GM21786 (cell line): ENCODE data around the gene ADAD2.

Source experiments
- ATAC-seq: cut with Tn5 transposase; IDR thresholded peaks from one replicate; pipeline ENCODE4 v1.9.1; 2021; ENCODE audit not compliant: unreplicated experiment

Gene ADAD2

DNA sequence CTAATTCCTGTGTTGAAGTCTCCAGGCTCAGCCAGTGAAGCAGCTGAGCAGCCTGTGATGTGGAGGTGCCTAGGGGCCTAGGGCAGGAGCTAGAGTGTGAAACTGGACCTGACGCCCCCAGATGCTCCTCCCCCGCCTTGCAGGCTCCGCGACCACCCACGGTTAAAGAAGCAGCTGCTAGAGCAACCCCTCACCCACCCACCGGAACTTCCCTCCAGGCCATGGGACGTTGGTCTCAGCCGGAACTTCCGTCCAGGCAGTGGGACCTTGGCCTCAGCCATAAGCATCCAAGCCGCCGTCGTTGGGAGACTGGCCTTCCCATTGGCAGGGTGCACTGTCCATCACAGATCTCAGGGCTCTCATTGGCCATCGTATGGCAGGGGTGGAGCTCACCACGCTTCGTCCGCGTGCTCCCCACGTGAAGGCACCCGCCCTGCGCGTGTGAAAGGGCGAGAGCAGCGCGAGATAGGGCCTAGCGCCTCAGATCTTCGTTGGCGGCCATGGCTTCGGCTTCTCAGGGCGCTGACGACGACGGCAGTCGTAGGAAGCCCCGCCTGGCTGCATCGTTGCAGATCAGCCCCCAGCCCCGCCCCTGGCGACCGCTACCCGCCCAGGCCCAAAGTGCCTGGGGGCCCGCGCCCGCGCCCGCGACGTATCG lies at the start of gene ADAD2:
Gene ADAD2, plus strand, starts transcription at position 427 of the 658 bp plus-strand sequence. Its CDS starts 74 bp downstream, at position 501.
- ATAC-seq = no peak

DNA sequence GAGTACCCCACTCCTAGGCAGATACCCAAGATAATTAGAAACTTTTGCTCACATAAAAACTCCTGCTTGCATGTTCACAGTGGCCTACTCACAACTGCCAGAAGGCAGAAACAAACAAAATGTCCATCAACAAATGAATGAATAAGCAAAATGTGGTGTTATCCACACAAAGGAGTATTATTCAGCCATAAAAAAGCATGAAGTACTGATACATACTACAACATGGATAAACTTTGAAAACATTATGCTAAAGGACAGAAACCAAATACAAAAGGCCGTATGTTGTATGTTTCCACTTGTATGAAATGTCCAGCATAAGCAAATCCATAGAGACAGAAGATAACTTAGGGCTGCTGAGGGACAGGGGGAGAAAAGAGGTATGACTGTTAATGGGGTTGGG lies 47.9 kb upstream of the ADAD2 start:
- ATAC-seq = no peak

DNA sequence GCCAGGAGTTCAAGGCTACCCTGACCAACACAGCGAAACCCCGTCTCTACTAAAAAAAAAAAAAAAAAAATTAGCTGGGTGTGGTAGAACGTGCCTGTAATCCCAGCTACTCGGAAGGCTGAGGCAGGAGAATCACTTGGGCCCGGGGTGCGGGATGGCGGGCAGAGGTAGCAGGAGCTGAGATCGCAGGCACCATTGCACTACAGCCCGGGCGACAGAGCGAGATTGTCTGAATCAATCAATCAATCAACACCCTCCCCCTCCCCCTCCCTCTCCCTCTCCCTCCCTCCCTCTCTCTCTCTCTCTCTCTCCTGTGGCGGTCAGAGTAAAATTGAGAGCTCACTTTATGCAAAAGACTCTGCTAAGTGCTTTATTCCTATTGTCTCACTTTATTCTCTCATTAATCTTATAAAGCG lies 47.2 kb upstream of the ADAD2 start:
- no peak for ATAC-seq

DNA sequence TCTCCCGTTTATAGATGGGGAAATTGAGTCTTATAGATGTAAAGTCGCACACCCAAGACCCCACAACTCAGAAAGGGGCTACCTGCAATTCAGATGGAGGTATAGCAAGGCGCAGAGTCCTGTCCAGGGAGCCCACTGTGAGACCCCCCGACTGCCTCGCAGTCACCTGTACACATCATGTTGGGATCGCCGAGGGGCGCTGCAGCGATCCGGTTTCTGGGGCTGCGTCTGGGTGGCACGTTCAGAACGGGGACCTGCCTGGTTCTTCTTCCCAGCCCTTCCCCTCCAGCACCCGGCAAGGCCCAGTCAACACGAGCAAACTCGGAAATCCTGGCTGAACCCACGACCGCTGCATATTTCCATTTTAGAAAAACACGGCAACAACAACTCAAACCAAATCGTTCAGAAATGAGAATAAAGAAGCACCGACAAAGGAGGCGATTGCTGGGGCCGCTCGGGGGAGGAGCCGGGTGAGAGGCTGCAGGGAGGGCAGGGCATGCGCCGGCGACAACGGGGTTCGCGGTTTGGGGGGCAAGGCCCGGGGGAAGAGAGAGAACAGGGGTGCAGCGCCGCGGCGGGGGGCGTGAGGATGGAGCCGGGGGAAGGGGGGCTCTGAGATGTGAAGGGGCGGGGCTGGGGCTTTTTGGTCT lies 46.6 kb upstream of the ADAD2 start:
- no peak for ATAC-seq

DNA sequence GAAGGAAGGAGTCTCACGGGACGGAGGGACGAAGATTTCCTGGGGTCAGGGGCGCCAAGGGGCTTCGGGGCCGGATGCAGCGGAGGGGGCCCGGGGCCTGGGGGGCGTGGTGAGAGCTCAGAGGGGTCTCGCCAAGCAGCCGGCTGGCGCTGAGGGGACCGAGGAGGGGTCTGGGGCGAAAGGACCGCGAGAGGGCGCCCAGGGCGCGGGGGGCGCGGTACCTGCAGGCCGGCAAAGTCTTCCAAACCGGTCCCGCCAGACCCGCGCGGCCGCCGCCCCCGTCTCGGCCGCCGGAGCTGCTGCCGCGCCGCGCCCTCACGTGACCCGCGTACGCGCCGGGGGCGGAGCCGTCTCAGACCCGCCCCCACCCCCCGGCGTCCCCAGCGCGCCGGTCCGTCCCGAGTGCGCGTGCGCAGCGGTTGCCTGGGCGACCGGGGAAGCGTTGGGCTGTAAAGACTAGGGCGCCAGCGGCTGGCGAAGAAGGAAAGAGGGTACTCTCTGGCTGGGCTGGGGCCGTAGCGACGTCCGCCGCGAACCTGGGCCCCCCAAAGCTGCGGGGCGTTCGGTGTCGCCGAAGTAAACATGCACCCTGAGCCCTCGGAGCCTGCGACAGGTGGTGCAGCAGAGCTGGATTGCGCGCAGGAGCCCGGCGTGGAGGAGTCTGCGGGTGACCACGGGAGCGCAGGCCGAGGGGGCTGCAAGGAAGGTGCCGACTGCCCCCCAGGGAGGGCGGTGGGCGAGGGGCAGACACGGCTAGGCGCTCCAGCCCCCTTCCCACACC lies 45.9 kb upstream of the ADAD2 start, which contains the start of the genes DNAAF1 and HSDL1:
Gene DNAAF1, plus strand, starts transcription at position 450 of the 781 bp plus-strand sequence. Its CDS starts 133 bp downstream, at position 583.
Gene HSDL1, minus strand, starts transcription at position 319 of the 781 bp plus-strand sequence. CDS start 13,856 bp downstream, outside the sequence.
- ATAC-seq = peak; percentile 72

DNA sequence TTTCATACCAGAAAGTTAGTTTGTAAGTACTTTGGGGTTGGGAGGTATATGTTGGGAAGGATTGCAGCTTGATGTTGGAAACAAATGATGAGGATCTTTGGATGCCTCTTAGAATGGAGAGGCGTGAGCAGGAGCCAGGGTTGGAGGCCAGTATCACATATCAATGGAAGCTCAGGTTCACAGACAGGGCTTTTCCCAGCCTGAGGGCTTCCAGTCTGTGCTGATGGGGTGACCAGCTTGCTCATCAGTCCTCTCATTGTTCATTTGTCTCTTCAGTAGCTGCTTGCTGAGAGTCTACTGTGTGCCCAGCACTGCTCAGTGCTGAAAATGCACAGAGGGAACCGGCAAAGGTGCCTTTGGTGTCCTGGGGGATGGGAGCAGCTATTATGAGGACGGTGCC lies 40.0 kb upstream of the ADAD2 start:
- no peak for ATAC-seq

DNA sequence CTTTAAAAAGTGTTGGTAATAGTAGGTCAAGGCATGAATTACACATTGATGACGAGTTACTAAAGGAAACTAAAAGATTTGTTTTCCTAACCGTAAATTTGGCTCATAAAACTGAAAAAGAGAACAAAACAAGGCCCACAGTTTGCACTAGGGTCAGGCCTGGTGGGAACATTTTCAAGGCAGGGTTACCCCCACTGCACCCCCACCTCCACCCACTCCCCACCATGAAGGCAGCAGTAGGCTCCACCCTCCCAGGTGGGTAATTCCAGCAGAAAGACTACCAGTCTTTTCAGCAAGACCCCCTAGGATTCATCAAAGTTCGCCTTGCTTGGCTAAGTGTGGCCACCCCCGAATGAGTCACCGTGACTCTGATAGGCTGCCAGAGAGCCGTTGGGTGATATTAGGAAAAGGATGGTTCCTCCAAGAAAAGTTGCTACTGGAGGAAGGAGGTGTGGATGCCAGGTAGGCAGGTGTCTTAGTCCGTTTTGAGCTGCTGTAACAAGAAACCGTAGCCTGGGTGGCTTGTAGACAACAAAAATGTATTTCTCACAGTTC lies 37.2 kb upstream of the ADAD2 start:
- no peak for ATAC-seq

DNA sequence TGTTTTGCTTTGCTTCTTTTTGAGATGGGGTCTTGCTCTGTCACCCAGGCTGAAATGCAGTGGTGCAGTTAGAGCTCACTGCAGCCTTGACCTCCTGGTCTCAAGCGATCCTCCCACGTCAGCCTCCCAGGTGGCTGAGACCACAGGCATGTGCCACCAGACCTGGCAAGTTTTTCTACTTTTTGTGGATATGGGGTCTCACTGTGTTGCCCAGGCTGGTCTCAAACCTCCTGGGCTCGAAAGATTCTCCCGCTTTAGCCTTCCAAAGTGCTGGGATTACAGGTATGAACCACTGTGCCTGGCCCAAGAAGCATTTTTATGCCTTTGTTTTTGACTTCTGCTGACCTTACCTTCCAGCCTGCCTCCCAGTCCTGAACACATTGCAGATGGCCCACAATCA lies 35.7 kb upstream of the ADAD2 start:
- ATAC-seq = no peak

DNA sequence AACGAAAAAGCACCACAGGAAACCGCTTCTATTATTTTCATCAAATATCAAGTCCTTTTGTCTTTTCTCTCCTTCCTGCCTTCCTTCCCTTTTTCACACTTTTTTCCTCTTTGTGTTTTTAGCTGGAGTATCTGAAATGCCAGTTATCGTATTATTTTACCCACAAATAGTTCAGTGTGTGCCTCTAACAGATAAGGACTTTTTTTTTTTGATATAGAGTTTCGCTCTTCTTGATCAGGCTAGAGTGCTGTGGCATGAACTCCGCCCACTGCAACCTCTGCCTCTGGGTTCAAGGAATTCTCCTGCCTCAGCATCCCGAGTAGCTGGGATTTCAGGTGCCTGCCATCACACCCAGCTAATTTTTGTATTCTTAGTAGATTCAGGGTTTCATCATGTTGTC lies 35.2 kb upstream of the ADAD2 start:
- ATAC-seq = no peak

DNA sequence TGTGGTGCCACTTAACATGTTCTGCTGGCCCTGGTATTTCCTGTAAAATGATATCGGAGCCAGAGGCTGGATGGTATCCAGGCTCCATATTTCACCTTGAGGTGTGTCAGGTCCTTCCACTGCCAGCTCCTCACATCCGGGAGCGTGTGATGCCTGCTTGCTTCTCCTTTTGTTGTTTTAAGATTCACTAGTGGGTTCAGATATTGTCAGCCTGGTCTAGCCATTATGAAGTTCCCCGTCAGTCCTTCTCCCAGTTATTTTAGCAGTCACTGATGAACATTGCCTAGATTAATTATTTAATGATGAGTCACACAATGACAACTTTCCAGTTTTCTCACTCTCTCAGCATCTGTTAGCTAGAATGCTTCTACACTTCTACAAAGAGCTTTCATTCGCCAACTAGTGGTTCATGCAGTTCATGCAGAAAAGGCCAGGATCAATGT lies 34.6 kb upstream of the ADAD2 start:
- ATAC-seq = no peak

DNA sequence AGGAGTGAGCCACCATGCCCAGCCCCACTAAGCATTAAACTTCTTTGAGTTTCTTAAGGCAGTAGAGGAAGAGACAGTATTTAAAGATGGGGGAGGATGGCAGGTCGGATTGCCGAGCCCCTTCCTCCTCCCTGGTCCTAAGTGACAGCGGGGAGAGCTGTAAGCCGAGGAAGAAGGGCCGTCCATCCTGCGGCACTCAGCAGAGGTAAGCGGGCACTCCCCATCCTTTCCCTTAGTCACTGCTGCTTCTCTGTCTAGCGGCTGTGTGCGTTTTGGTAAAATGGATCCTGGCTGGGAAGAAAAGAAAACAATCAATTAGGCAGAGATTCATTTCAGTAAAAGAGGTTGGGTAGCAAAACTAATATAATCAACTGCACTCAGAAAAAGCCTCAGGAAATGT lies 31.9 kb upstream of the ADAD2 start:
- ATAC-seq = no peak

DNA sequence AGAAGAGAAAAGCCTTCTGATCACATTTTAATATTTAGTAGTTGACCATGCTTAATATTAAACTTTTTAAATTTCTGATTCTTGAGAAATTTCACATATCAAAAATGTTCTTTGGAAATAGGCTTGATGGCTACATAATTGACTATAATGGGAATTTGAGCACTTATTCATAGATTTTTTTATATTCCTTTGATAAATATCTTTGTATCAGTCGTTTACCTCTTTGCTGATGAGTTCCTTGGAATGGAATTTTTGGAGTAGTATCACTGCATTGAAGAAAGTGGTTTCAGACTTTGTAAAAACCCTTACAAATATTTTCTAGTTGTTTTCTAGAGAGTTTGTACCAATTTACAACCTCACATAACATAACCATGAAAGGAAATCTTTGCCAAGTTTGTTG lies 31.2 kb upstream of the ADAD2 start:
- ATAC-seq = no peak

DNA sequence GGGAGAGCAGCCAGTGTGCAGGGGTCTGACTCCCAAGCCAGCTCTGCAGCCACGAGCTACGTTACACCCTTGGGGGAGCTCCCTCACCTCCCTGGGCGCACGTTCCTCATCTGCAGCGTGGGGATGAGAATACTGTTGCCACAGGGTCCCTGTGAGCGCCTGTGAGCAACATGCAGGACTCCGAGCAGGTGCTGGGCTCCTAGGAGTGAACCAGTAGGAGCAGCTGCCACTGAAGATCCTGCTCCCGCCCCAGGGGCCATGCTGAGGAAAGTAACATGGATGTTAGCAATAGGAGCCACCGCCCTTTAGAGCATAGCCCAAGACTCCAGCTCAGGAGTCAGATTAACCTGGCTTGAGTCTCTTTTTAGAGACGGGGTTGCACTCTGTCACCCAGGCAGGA lies 29.9 kb upstream of the ADAD2 start:
- ATAC-seq = no peak

DNA sequence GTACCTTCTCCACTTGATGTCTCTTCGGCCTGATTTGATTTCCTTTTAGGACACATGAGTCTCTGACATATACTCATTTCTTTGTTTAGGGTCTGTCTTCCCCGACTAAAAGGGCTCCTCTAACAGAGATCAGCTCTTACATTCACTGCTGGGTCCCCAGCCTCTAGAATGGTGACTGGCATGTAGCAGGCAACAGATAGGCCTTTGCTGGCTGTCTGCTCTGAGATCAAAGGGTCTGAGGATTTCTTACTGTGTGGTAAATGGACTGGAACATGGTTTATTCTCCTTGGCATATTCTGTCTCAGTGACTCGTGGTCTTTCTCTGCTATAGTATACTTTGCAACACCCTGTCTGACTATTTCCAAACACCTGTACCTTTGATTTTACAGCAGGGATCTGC lies 29.2 kb upstream of the ADAD2 start:
- no peak for ATAC-seq

DNA sequence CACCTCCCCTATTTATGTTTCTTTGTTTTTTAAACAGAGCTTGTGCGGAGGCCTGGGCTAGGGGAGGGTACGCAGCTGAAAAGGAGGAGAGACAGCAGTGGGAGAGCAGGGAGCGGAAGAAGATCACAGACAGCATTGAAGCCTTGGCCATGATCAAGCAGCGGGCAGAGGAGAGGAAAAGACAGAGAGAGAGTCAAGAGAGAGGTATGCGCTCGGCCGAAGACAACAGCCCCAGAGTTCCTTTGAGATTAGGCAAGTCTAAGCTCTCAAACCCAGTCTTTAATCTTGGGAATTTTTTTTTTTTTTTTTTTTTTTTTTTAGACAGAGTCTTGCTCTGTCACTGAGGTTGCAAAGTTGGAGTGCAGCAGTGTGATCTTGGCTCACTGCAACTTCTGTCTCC lies 25.2 kb upstream of the ADAD2 start:
- ATAC-seq = no peak

DNA sequence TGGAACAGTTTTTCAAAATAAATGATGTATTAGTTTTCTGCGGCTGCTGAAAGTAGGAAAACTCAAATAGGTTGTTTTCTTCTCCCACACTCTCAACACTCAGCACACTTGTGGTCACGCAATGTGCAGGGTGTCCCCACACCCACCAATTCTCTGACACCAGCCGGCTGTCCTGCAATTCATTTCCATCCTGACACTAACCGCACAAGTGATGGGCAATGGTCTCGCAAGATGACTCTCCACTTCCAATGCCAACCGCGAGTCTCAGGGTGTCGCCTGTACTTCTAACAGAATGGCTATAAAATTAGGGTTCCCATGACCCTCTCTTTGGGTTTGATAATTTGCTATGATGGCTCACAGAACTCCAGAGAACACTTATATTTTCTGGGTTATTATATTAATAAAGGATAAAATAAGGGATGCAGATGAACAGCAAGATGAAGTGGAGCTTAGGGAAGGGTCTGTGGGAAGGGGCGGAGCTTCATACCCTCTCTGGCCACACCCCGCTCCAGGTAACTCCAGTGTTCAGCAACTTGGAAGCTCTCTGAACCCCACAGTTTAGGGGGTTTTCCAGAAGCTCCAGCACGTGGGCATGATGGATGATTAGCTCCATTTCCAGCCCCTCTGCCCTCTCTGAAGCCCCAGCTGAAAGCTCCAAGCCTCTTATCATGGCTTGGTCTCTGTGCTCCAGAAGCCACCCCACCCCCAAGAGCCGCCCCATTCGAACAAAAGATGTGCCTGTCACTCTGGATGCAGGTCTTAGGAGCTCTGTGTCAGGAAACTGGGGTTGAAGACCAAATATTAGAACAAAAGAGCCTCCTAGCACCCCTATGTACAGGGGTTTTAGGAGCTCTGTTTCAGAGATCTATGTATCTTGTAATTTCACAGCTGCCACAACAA lies 23.9 kb upstream of the ADAD2 start:
- ATAC-seq = no peak

DNA sequence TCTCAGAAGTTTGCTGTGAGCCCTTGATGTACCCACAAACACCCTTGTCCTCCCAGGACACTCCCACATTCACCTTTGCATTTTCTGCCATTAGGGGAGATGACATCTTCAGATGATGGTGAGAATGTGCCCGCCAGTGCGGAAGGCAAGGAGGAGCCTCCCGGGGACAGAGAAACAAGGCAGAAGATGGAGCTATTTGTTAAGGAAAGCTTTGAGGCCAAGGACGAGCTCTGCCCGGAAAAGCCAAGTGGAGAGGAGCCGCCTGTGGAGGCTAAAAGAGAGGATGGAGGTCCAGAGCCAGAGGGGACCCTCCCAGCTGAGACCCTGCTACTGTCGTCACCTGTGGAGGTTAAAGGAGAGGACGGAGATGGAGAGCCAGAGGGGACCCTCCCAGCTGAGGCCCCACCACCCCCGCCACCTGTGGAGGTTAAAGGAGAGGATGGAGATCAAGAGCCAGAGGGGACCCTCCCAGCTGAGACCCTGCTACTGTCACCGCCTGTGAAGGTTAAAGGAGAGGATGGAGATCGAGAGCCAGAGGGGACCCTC lies 21.1 kb upstream of the ADAD2 start:
- ATAC-seq = no peak

DNA sequence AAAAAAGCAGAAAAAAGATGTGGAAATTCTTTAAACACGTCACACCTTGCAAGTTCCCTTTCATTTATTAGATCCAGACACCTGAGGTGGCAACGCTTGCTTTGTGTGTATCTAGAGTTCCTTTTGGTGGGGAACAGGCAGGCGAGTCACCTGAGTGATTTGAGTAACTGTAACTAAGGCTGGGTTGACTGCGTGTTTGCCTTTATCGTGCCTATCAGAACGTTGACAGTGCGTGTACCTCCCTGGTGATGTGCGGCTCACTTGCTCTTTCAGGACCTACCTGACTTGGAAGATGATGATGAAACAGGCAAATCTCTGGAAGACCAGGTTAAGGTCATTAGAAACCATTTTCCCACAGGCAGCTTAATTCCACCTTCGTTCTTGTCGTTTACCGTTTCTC lies 16.6 kb upstream of the ADAD2 start:
- no peak for ATAC-seq

DNA sequence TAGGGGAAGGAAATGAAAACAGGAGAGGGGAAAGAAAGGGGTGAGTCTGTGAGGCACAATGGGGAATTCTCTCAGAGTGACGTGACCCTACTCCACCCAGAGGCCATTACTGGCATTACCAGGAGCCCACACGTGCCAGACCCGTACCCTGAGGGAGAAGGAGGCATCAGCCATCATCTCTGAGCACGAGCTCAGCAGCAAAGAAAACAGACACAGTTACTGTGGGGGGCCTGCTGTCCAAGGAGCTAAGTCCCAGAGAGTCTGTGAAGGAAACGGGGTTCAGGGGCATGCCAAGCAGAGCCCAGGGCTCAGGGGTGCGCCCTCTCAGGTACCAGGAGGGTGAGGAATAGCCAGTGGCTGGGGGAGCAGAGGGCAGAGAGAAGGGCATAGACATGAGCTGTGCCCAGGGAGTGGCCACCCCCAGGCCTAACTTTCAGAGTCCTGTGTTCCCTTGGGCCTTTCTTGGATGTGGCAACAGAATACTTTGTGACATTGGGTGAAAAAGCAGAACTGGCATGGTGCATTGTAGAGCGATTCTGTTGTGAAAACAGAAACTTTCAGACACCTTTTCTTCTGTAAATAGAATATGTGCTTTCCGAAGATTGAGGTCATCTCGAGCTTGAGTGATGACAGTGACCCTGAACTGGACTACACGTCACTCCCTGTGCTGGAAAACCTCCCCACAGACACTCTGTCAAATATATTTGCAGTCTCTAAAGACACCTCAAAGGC lies 15.4 kb upstream of the ADAD2 start:
- peak; percentile 65 for ATAC-seq
